H1 (cell line): ENCODE data around the gene TIMM29. TPM values are rescaled to one million over a fixed set of nuclear protein-coding genes. Genes with fewer than 3 reads are reported as not detected.

Source experiments
- CTCF ChIA-PET: fragments of 300-600 bp; sonication (Branson Sonifier 250); formaldehyde crosslinking; loops from one replicate; lab custom pipeline; 2021; ENCODE audit not compliant: partially characterized antibody; lab: Charles Lee
- POLR2A ChIA-PET: fragments of 300-600 bp; sonication (Branson Sonifier 250); formaldehyde crosslinking; loops from one replicate; lab custom pipeline; 2021; ENCODE audit warnings: inconsistent platforms; ENCODE audit not compliant: partially characterized antibody; lab: Charles Lee
- DNase-seq, 2 experiments: peaks; one replicate each; pipeline versions ENCODE4 v3.0.0 to v3.0.0-alpha.2; 2010 to 2022; ENCODE audit warnings: low spot score in 2 of 2, low read depth in 1 of 2, mixed read lengths in 1 of 2
- FAIRE-seq: peaks from 2 replicates; lab custom pipeline; 2011; peaks lifted over from hg19 to GRCh38; lab: Jason Lieb, UNC
- H2AFZ ChIP-seq: 2 replicates; pipeline ENCODE4 v1.8.1; 2012; ENCODE audit warnings: low read length, inconsistent platforms
- H2AK5ac ChIP-seq: 2 replicates; pipeline ENCODE4 v1.6.1; 2013; ENCODE audit warnings: low read depth, low read length
- H2BK120ac ChIP-seq: replicated peaks from 2 replicates; pipeline ENCODE3; 2013; ENCODE audit warnings: low read depth, low read length, inconsistent platforms
- H2BK12ac ChIP-seq: 2 replicates; pipeline ENCODE4 v1.6.1; 2013; ENCODE audit warnings: low read depth, low read length
- H2BK15ac ChIP-seq: 2 replicates; pipeline ENCODE4 v1.6.1; 2013; ENCODE audit warnings: low read length
- H2BK20ac ChIP-seq: 2 replicates; pipeline ENCODE4 v1.6.1; 2013; ENCODE audit warnings: low read length
- H2BK5ac ChIP-seq: 2 replicates; pipeline ENCODE4 v1.6.1; 2013; ENCODE audit warnings: low read depth, low read length
- H3K14ac ChIP-seq: 2 replicates; pipeline ENCODE4 v1.6.1; 2013; ENCODE audit warnings: inconsistent platforms; ENCODE audit not compliant: insufficient read length
- H3K18ac ChIP-seq: 2 replicates; pipeline ENCODE4 v1.6.1; 2013; ENCODE audit warnings: low read length; ENCODE audit errors: extremely low read depth
- H3K23ac ChIP-seq: 2 replicates; pipeline ENCODE4 v1.6.1; 2013; ENCODE audit warnings: inconsistent platforms; ENCODE audit not compliant: insufficient read length
- H3K23me2 ChIP-seq: 2 replicates; pipeline ENCODE4 v1.6.1; 2013; ENCODE audit warnings: low read depth, low read length
- H3K27ac ChIP-seq: 2 replicates; pipeline ENCODE4 v1.6.1; 2011; ENCODE audit warnings: low read depth, low read length, inconsistent platforms
- H3K27me3 ChIP-seq, 4 experiments: replicated peaks in 1 of 4; 1 replicate in 1 of 4; 2 replicates in 3 of 4; pipeline versions ENCODE4 v1.6.1 to v1.8.1; 2011 to 2013; ENCODE audit warnings: low read length in 3 of 4, mild to moderate bottlenecking in 3 of 4, inconsistent platforms in 2 of 4, mixed read lengths in 2 of 4, moderate library complexity in 1 of 4; ENCODE audit not compliant: control insufficient read depth in 3 of 4, insufficient read depth in 3 of 4; ENCODE audit errors: extremely low read depth in 1 of 4
- H3K36me3 ChIP-seq, 4 experiments: 2 replicates each; pipeline versions ENCODE4 v1.6.1 to v1.8.1; 2011 to 2013; ENCODE audit warnings: mild to moderate bottlenecking in 4 of 4, low read length in 3 of 4, moderate library complexity in 2 of 4, control low read depth in 1 of 4, inconsistent platforms in 1 of 4; ENCODE audit not compliant: insufficient read depth in 4 of 4, control insufficient read depth in 2 of 4
- H3K4ac ChIP-seq: replicated peaks from 2 replicates; pipeline ENCODE3; 2013; ENCODE audit warnings: low read length, low read depth, mixed read lengths, inconsistent platforms; ENCODE audit not compliant: insufficient read length
- H3K4me1 ChIP-seq, 4 experiments: replicated peaks in 1 of 4; 1 replicate in 1 of 4; 2 replicates in 3 of 4; pipeline versions ENCODE4 v1.6.1 to v1.8.1; 2011 to 2013; ENCODE audit warnings: low read length in 3 of 4, inconsistent platforms in 2 of 4, mixed read lengths in 1 of 4; ENCODE audit not compliant: insufficient read depth in 4 of 4, control insufficient read depth in 3 of 4
- H3K4me2 ChIP-seq, 2 experiments: 2 replicates each; pipeline versions ENCODE4 v1.6.1 to v1.8.1; 2011 to 2013; ENCODE audit warnings: low read depth in 2 of 2, low read length in 2 of 2, control low read depth in 1 of 2, inconsistent platforms in 1 of 2, mild to moderate bottlenecking in 1 of 2; ENCODE audit not compliant: insufficient read depth in 1 of 2
- H3K4me3 ChIP-seq, 4 experiments: fragments of 200-600, 300-600 bp in 1 of 4; sonication (generic), shearing (Covaris generic), sonication (Bioruptor Twin) in 1 of 4; 2 replicates each; pipeline versions ENCODE4 v1.5.1 to v1.8.1; 2011 to 2016; ENCODE audit warnings: low read length in 4 of 4, low read depth in 3 of 4, control low read depth in 2 of 4, inconsistent platforms in 2 of 4, mild to moderate bottlenecking in 2 of 4, mixed read lengths in 1 of 4, moderate library complexity in 1 of 4; ENCODE audit not compliant: insufficient read depth in 2 of 4; ENCODE audit errors: extremely low read depth in 1 of 4
- H3K56ac ChIP-seq: replicated peaks from 2 replicates; pipeline ENCODE3; 2013; ENCODE audit warnings: low read depth, mild to moderate bottlenecking, mixed read lengths, low read length, inconsistent platforms; ENCODE audit not compliant: insufficient read length
- H3K79me1 ChIP-seq: 2 replicates; pipeline ENCODE4 v1.6.1; 2013; ENCODE audit warnings: low read depth, low read length, control low read depth
- H3K79me2 ChIP-seq, 2 experiments: 2 replicates each; pipeline versions ENCODE4 v1.6.1 to v1.8.1; 2012 to 2013; ENCODE audit warnings: low read length in 2 of 2, mild to moderate bottlenecking in 2 of 2, inconsistent platforms in 1 of 2; ENCODE audit not compliant: insufficient read depth in 2 of 2, control insufficient read depth in 1 of 2
- H3K9ac ChIP-seq, 4 experiments: replicated peaks in 1 of 4; 1 replicate in 1 of 4; 2 replicates in 3 of 4; pipeline versions ENCODE4 v1.6.1 to v1.8.1; 2011 to 2013; ENCODE audit warnings: low read depth in 3 of 4, low read length in 3 of 4, control low read depth in 2 of 4, mild to moderate bottlenecking in 2 of 4, moderate library complexity in 2 of 4, inconsistent platforms in 1 of 4; ENCODE audit errors: extremely low read depth in 1 of 4
- H3K9me3 ChIP-seq, 2 experiments: 2 replicates each; pipeline versions ENCODE4 v1.6.1 to v1.8.1; 2012 to 2013; ENCODE audit warnings: mild to moderate bottlenecking in 2 of 2, moderate library complexity in 2 of 2, control low read depth in 1 of 2, inconsistent platforms in 1 of 2, low read depth in 1 of 2, low read length in 1 of 2, mixed read lengths in 1 of 2; ENCODE audit not compliant: insufficient read depth in 2 of 2
- H4K20me1 ChIP-seq, 2 experiments: replicated peaks in 1 of 2; 2 replicates each; pipeline versions ENCODE3 to v1.8.1; 2011 to 2013; ENCODE audit warnings: inconsistent platforms in 2 of 2, low read length in 2 of 2, mild to moderate bottlenecking in 1 of 2; ENCODE audit not compliant: insufficient read depth in 2 of 2, control insufficient read depth in 1 of 2
- H4K5ac ChIP-seq: 2 replicates; pipeline ENCODE4 v1.6.1; 2013; ENCODE audit warnings: low read length, low read depth, mixed read lengths, inconsistent platforms; ENCODE audit not compliant: insufficient read length
- H4K8ac ChIP-seq: 2 replicates; pipeline ENCODE4 v1.8.0; 2013; ENCODE audit warnings: mild to moderate bottlenecking, moderate library complexity, low read length, inconsistent platforms; ENCODE audit not compliant: insufficient read depth; ENCODE audit errors: extremely low read depth
- H4K91ac ChIP-seq: replicated peaks from 2 replicates; pipeline ENCODE3; 2013; ENCODE audit warnings: low read length, mixed read lengths, inconsistent platforms; ENCODE audit not compliant: insufficient read length
- BCL11A ChIP-seq, 2 experiments: IDR thresholded peaks; one replicate each; pipeline ENCODE4 v1.6.1; 2011; ENCODE audit warnings: low read depth in 2 of 2, low read length in 2 of 2, mild to moderate bottlenecking in 2 of 2
- CEBPB ChIP-seq: IDR thresholded peaks from 2 replicates; pipeline ENCODE4 v1.6.1; 2012; ENCODE audit warnings: low read depth, low read length
- KDM1A ChIP-seq: fragments of 200-600, 300-600 bp; sonication (generic); IDR thresholded peaks from 2 replicates; pipeline ENCODE4 v1.7.1; 2016; ENCODE audit warnings: mild to moderate bottlenecking, low read length, borderline replicate concordance
- WGBS, 2 experiments: shearing (Covaris generic) in 1 of 2; methylation state at CpG; one replicate each; pipeline versions ENCODE4 v1.1.6 to v1.1.7; 2013 to 2015; ENCODE audit warnings: low lambda C conversion rate in 2 of 2, mixed read lengths in 2 of 2, inconsistent platforms in 1 of 2, low coverage in 1 of 2, missing lambda C conversion rate in 1 of 2; ENCODE audit not compliant: insufficient replicate concordance in 2 of 2, insufficient coverage in 1 of 2, insufficient read length in 1 of 2; ENCODE audit errors: extremely low coverage in 1 of 2, missing lambda C conversion rate in 1 of 2; 5-methylcytosine and 5-hydroxymethylcytosine counted together
- polyA plus RNA-seq, 7 experiments: library from polyadenylated mRNA; depleted of rRNA in 3 of 7; stranded (reverse) in 5 of 7; unstranded in 2 of 7; fragments of >200 nt in 5 of 7; fragments of 200-250 nt in 2 of 7; gene quantifications; 1 replicate in 5 of 7; 2 replicates in 1 of 7; 4 replicates in 1 of 7; pipeline versions ENCODE4 v1.2.1 to v1.2.3, GENCODE V29; 2011 to 2013; ENCODE audit warnings: missing spikeins in 2 of 7, mixed read lengths in 2 of 7
- total RNA-seq: library from RNA; stranded (reverse); fragmentation: NEBNext Ultra II Directional; extraction: Animal tissue kit (Norgen Biotek cat#: 25700); gene quantifications from 2 replicates; pipeline ENCODE4 v1.2.1, GENCODE V29; 2021

The TIMM29 gene
- total and polyA plus RNA-seq, 2 of the 8 experiments (the other 6 are each of a cell fraction or from before 2014, with no cell fraction given), result 15.9 to 24.0 TPM

DNA sequence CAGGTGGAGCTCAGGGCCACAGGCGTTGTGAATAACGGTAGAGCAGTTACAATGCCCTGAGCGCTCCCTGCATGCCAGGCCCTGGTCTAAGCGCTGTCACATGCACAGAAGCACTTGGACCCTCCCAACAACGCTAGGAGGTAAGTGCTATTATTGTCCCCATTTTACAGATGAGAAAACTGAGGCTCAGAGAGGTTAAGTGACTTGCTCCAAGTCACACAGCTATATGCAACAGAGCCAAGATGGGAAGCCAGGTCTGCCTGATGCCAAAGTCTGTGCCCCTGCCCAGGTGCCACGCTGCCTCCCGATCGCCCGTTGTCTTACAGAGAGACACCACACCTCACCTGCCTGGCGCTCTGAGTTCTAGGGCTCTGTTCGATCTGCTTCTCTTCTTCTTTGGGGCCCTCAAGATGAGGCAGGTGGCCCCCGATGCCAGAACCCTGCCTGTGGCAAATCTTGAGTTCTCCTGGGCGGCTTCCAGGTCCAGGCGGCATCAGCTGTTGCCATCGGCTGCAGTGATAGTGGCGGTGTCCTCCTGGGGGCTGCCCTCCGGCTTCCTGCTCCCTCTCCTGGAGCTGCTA, 20.1 kb upstream of the TIMM29 start:
- no peaks in the 10 kb centered on the region for H3K9me3 ChIP-seq
- no peak overlapping the region for H3K9ac ChIP-seq
- no peak overlapping the region for H2BK15ac ChIP-seq
- H2BK12ac ChIP-seq, result no peak overlapping the region
- no peak overlapping the region for H2BK120ac ChIP-seq
- H3K56ac ChIP-seq, result no peak overlapping the region
- peaks cover 4 to 15% of the 10 kb centered on the region in 2 experiments for H4K20me1 ChIP-seq
- H3K36me3 ChIP-seq, result peaks cover 16 to 32% (median 25%) of the 10 kb centered on the region in 4 experiments
- no peak overlapping the region for H2AK5ac ChIP-seq
- no peak overlapping the region for H3K27ac ChIP-seq
- no peak overlapping the region for H3K4me2 ChIP-seq
- H3K79me1 ChIP-seq, result peaks cover 11% of the 10 kb centered on the region
- H3K4me1 ChIP-seq, result no peaks in the 10 kb centered on the region
- no peak overlapping the region for H3K14ac ChIP-seq
- H4K91ac ChIP-seq, result no peak overlapping the region
- DNase-seq (no peak), FAIRE-seq (no peak)
- ChIA-PET CTCF (interaction anchor here (0.6 to 1.7 kb wide), 2 partner anchors 10 to 826 kb away, joined by 4 to 5 read pairs; no protein-coding TSS in a partner anchor), POLR2A (no interaction called here)
- H3K18ac ChIP-seq, result no peak overlapping the region
- no peak overlapping the region for H2BK5ac ChIP-seq
- no peak overlapping the region for H4K5ac ChIP-seq
- no peak overlapping the region for H2BK20ac ChIP-seq
- no peak overlapping the region for H4K8ac ChIP-seq
- H3K23me2 ChIP-seq, result no peaks in the 10 kb centered on the region
- no peak overlapping the region for H2AFZ ChIP-seq
- H3K4me3 ChIP-seq, result no peak overlapping the region
- 96% methylated on average over 17 of the region's 17 CpGs; no CpG with 5 or more reads in 1 of the 2 experiments for WGBS, 2 experiments
- peaks cover 0 to 8% of the 10 kb centered on the region in 2 experiments; a peak in 1 of 4 replicates for H3K79me2 ChIP-seq
- no peak overlapping the region for H3K4ac ChIP-seq
- no peaks in the 10 kb centered on the region for H3K27me3 ChIP-seq
- no peak overlapping the region for H3K23ac ChIP-seq
- TF ChIP-seq KDM1A (peak; percentile 82), BCL11A (IDR thresholded peaks at IDR 0.05; ENCODE audit: low read depth in 2 of 2, low read length in 2 of 2) (no peak), CEBPB (no peak)
